Activated gamma-delta T cell treated with Interleukin-2 at 50 U/mL for 16 hours (primary cell): Measurements from ENCODE around the gene FAM20B.
A peak's percentile ranks its signal among the peaks of the same experiment; 100 is the strongest.

Experiments
- DNase-seq: peaks from one replicate; pipeline ENCODE4 v3.0.0-alpha.2; 2020

The FAM20B gene

DNA sequence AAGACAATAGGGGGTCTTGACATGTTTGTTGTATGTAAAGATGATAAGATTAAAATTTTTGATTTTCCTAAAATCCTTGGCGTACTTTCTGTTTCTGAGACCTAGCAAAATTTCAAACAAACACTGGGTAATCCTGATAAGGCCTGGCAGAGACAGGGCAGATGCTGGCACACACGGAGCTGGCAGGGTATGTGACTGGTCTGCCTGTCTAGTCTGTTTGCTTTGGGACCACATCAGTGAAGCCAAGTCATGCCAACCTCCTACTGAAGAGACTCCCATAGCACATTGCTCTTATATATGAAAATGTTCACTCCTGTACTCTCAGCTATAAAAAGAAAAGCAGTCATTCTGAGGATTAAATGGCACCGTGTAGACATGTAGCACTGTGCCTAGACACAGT is 70.2 kb downstream of the FAM20B start:
- no peak for DNase-seq

DNA sequence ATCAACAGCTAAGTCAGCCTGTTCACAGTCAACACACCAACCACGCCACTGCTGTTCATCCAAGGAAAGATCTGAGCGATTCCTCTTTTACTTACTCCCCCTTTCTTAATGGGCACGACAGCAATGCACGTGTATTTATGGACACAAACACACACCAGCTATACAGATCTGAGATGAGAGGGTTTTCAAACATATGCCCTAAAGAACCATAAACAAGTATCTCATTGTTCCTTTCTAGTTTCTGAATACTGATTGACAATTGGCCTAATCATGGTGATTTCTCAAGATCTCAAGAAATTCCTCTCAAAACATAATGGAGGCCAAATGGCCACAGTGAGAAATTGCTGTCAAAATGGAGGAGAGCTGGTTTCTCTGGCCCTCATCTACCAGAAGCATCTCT is 74.2 kb downstream of the FAM20B start:
- no peak for DNase-seq

GRCh38 chr1:179101566-179101965 is 75.9 kb downstream of the FAM20B start:
- DNase-seq, result no peak

DNA sequence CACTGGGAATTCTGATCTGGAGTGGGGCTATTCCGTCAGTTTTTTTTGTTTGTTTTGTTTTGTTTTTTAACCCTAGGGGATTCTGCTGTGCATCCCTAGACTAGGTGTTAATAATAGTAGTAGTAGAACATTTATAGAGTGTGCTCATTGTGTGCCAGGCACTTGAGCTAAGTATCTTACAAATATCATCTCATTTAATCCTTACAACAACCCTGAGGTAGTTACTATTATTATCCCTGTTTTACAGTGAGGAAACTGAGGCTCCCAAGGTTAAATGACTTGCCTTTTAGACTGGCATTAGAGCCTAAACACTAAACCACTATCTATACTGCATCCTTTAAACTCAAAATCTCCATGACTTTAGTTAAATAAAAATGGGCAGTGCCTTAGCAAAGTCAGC is 78.3 kb downstream of the FAM20B start:
- DNase-seq, result no peak

- DNase-seq, result no peak
Measured at GRCh38 chr1:179104611-179105250, 79.0 kb downstream of the FAM20B start.

DNA sequence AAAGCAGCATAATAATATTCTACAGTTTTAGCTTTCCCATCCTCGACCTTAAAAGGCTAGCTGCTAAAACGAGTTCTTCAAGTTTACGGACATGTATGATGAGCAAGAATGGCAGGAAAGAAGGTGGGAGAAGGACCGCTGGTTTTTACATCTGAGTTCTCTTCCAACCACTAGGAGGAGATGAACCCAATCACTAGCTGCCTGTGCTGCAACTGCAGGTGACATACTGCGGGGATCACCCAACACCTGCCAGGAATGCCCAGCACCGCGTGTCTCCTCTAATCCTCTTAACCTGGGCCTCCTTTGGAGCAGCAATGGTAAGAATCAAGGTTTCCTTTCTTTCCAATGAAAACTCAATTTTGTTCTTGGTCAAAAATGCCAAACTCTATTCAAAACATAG is 79.7 kb downstream of the FAM20B start:
- DNase-seq, result no peak

GRCh38 chr1:179107706-179108629 is 82.3 kb downstream of the FAM20B start:
- no peak for DNase-seq

DNA sequence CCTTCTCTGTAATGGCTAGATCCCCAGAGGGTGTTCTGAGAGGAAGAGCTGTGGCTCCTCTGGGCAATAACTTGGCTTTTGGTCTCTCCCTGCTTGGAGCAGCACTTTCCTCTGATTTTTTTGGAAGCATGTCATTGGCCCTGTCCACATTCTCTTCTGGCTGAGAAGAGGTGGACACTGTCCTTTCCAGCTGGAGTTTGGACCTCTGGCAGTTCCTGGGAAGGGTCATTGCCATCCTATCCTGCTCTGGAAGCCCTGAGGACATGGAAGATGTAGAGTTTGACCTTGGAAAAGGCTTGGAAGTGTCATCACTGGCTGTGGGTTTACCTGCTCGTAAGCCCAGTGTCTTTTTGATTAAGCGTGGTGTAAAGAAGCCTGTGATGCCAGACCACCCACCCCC is 83.0 kb downstream of the FAM20B start:
- DNase-seq, result no peak

DNA sequence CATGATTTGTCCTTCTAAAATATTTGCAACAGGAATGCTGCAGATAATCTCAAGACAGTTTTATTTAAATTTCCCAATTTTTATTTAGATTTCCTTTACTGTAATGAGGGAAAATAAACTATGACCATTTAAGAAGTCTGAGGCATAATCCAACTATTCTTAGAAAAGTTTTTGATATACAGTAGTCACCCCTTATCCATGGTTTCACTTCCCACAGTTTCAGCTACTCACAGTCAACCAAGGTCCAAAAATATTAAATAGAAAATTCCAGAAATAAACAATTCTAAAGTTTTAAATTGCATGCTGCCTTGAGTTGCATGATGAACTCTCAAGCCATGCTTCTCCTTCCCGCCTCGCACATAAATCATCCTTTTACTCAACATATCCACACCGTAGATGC is 89.5 kb downstream of the FAM20B start:
- no peak for DNase-seq

GRCh38 chr1:179119513-179119912 is 93.8 kb downstream of the FAM20B start:
- no peak for DNase-seq

DNA sequence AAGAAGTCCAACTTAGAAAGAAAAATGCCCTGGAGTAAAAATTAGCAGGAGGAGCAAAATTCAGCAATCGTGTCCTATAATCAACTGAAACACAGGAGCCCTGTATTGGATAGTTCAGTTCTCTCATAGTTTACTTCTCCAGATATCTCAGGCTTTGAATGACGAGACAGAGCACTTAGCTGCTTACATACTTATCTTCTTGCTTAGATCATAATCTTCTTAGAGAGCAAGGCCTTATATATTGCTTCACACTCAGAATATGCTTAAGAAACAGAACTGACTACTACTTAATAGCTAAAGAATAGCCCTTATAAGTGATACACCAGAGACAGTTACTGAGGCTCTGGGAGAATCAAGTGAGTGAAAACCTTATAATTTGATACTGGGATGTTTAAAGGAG is 95.0 kb downstream of the FAM20B start:
- DNase-seq, result no peak

DNA sequence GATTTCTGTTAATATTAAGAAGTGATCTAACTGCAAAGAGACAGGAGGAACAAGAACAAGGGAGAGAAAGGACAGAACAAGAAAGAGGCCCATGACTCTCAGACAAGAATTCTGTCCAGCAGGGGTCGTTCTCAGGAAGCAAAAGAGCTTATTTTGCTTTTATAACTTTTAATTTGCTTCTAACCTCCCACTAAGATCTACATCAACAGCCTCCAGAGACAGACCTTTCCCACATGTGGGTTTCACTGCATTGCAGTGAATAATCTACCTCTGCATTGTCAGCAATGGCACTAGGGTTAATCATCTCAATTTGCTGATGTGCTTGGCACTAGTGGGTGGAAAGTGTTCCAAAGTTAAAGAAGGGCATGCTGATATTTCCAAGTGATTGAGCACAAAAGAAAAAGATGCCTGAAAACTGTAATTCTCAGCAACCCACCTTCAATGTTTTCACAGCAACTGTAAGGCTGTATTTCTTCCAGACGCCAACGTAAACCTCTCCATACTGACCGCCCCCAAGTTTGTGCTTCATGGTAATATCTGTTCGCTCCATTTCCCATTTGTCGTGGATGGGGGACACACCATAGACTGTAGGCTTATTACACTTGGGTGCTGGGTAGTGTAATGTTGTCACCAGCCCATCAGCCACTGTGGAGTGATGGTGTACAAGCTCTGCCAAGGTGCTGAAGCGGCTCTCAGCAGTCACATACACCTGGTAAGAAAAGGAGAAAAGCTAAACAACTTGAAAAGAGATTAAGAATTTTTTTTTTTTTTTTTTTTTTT is 95.7 kb downstream of the FAM20B start:
- peak; percentile 31 for DNase-seq

GRCh38 chr1:179124873-179125272 is 99.2 kb downstream of the FAM20B start:
- no peak for DNase-seq
